ENCODE measurements around the gene SCAMP4. TPM values are rescaled to one million over a fixed set of nuclear protein-coding genes. Genes with fewer than 3 reads are reported as not detected.

The SCAMP4 gene
- total and polyA plus RNA-seq, 3 donors from 2014 or later = 50.1 to 108 (median 80.1) TPM

DNA sequence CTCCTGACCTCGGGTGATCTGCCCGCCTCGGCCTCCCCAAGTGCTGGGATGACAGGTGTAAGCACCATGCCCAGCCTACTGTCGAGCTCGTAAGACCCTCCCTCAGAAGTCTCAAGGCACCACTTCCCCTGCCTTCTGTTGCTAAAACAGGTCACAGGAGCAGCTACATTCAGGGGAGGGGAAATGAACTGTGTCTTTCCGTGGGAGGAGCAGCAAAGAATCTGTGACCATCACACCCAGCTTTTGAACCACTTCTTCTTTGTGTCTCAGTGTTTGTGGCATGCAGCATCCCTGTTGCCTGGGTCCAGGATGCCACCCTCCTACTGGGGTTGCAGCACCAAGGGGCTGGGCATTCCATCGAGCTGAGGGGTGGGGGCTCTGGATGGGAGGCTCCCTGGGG, 28.0 kb downstream of the SCAMP4 start:
- H3K36me3 ChIP-seq (ENCODE audit: low read depth, missing control alignments) = no peaks in the 10 kb centered on the region
- 84 to 86% methylated on average over 5 to 7 of the region's 7 CpGs for whole genome bisulfite sequencing, 2 donors
- H3K27ac ChIP-seq = no peak overlapping the region
- H3K4me1 ChIP-seq = peaks cover 9% of the 10 kb centered on the region
- H3K9me3 ChIP-seq = no peaks in the 10 kb centered on the region
- H3K4me3 ChIP-seq = no peak overlapping the region
- no peaks in the 10 kb centered on the region for H3K27me3 ChIP-seq
- no peak for DNase-seq
- intact Hi-C loops (cut with DNase I; ENCODE audit: low total_unique reads) = no loop called here
- TF ChIP-seq, protein P1, sequence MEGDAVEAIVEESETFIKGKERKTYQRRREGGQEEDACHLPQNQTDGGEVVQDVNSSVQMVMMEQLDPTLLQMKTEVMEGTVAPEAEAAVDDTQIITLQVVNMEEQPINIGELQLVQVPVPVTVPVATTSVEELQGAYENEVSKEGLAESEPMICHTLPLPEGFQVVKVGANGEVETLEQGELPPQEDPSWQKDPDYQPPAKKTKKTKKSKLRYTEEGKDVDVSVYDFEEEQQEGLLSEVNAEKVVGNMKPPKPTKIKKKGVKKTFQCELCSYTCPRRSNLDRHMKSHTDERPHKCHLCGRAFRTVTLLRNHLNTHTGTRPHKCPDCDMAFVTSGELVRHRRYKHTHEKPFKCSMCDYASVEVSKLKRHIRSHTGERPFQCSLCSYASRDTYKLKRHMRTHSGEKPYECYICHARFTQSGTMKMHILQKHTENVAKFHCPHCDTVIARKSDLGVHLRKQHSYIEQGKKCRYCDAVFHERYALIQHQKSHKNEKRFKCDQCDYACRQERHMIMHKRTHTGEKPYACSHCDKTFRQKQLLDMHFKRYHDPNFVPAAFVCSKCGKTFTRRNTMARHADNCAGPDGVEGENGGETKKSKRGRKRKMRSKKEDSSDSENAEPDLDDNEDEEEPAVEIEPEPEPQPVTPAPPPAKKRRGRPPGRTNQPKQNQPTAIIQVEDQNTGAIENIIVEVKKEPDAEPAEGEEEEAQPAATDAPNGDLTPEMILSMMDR (IDR thresholded peaks at IDR 0.05) = no peak
- no peak for TF ChIP-seq POLR2A (IDR thresholded peaks at IDR 0.05)

DNA sequence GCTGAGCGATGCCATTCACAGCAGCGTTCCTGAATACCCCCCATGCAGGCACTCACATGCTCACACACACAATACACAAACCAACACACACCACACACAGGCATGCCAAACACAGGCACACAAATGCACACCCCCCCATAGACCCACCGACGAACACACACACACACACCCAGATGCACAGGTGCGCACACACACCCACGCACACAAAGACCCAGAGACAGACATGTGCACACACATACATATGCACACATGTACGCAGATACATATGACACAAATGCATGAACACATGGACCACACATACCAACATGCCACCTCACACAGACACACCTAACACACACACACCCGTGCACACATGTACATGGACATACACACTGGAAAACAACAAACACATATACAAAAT, 28.7 kb downstream of the SCAMP4 start:
- 92 to 93% methylated on average over 6 to 8 of the region's 8 CpGs for WGBS, 2 donors
- intact Hi-C loops (cut with DNase I; ENCODE audit: low total_unique reads) = no loop called here

DNA sequence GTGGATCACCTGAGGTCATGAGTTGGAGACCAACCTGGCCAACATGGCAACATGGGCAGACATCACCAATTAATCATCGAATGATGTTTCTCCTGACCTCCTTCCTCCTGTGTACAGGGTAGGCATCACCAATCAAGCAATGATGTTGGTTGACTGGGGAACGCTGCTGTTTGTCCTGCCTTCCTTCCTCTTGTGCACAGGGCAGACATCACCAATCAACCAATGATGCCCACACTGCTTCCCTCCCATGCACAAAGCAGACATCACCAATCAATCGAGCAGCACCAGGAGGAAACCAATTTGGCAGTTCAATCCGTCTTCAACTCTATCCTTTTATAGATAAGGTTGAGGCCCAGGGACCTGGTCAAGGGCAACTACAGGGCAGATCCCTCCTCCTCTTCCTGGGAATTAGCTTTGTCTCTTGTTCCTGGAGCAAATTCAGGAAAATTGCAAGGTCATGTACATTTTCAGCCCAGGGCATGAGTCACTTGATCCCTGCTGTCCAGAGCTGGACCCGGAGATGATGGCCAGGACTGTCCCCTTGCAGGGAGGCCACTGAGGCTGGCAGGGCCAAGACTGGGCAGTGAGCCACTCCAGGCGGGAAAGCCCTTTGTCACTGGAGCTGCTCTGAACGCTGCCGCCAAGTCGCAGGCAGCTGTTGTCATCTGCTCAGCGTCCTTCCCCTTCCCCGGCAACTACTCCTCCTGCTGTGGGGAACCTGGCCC, 30.4 kb downstream of the SCAMP4 start:
- intact Hi-C loops (cut with DNase I; ENCODE audit: low total_unique reads) = no loop called here
- Histone ChIP-seq H3K4me3 (no peak overlapping the region), H3K36me3 (ENCODE audit: low read depth, missing control alignments) (no peaks in the 10 kb centered on the region), H3K27ac (peak overlapping the region in 1 of 2 donors; percentile 55), H3K9me3 (no peaks in the 10 kb centered on the region), H3K4me1 (peaks cover 8% of the 10 kb centered on the region), H3K27me3 (no peaks in the 10 kb centered on the region)
- 33 to 49% methylated on average over 10 to 11 of the region's 11 CpGs for WGBS, 2 donors
- DNase-seq = peak; percentile 65
- TF ChIP-seq POLR2A (IDR thresholded peaks at IDR 0.05) = no peak

More for the DNA sequence above, 28.7 kb downstream of the SCAMP4 start:
- Histone ChIP-seq H3K9me3 (no peaks in the 10 kb centered on the region), H3K36me3 (ENCODE audit: low read depth, missing control alignments) (no peaks in the 10 kb centered on the region), H3K27me3 (no peaks in the 10 kb centered on the region), H3K27ac (no peak overlapping the region), H3K4me1 (peaks cover 9% of the 10 kb centered on the region), H3K4me3 (no peak overlapping the region)
- no peak for DNase-seq
- TF ChIP-seq POLR2A (IDR thresholded peaks at IDR 0.05) = no peak
- TF ChIP-seq, protein P1 (IDR thresholded peaks at IDR 0.05) = no peak

DNA sequence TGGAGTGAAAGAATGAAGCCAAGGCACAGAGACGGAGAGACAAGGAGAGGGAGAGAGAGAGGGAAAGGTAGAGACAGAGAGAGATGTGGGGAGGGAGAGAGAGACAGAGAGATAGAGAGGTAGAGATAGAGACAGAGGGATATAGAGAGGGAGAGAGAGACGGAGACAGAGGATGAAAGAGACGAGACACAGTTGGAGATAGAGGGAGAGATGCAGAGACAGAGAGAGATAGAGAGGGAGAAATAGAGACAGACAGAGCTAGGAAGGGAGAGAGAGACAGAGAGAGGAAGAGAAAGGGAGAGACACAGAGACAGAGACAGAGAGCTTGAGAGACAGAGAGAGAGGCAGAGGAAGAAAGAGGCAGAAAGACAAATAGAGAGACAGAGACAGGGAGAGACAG, 31.2 kb downstream of the SCAMP4 start:
- intact Hi-C loops (cut with DNase I; ENCODE audit: low total_unique reads) = no loop called here
- no peaks in the 10 kb centered on the region for H3K9me3 ChIP-seq
- TF ChIP-seq POLR2A (IDR thresholded peaks at IDR 0.05) = no peak
- TF ChIP-seq, protein P1 (IDR thresholded peaks at IDR 0.05) = no peak
- no peaks in the 10 kb centered on the region for H3K36me3 ChIP-seq (ENCODE audit: low read depth, missing control alignments)
- DNase-seq = no peak
- peaks cover 8% of the 10 kb centered on the region for H3K4me1 ChIP-seq
- no peak overlapping the region for H3K4me3 ChIP-seq
- 85 to 87% methylated on average over 3 of the region's 3 CpGs for WGBS, 2 donors
- H3K27me3 ChIP-seq = no peaks in the 10 kb centered on the region
- peak overlapping the region; percentile 29 to 55 for H3K27ac ChIP-seq

DNA sequence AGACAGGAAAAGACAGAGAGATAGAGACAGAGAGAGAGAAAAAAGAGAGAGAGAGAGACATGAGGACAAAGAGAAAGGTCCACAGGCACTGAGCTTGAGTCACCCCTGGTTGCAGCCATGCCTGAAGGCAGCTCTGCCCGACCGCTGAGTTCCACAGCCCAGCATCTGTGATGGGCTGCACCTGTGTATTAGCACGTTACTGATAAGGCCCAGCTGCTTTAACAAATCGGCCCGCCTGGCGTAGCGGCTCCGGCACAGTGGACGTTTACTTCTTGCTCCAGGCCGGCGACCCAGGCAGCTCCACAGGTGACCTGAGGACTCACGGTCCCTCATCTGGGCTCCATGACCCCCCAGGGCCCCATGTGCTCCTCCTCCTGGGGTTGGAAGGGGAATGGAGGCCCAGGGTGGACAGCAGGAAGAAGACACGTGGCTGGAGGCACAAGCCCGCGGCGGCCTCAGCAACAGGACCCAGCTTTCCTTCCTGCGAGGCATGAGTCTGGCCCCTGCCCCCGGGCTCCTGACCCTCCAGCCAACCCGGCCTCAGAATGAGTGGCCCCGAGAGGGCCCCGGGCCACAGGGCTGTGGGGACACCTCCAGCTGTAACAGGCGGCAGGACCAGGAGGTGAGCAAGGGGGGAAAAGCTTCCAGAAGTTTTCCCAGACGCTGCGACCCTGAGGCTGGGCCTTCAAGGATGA, 31.9 kb downstream of the SCAMP4 start:
- Histone ChIP-seq H3K27me3 (no peaks in the 10 kb centered on the region), H3K4me3 (no peak overlapping the region), H3K4me1 (peaks cover 8% of the 10 kb centered on the region), H3K36me3 (ENCODE audit: low read depth, missing control alignments) (no peaks in the 10 kb centered on the region), H3K27ac (no peak overlapping the region), H3K9me3 (no peaks in the 10 kb centered on the region)
- intact Hi-C loops (cut with DNase I; ENCODE audit: low total_unique reads) = no loop called here
- DNase-seq = no peak
- 91 to 92% methylated on average over 21 to 24 of the region's 24 CpGs for WGBS, 2 donors
- TF ChIP-seq POLR2A (IDR thresholded peaks at IDR 0.05) = no peak
- TF ChIP-seq, protein P1 (IDR thresholded peaks at IDR 0.05) = no peak
